Stimulated activated CD4-positive, alpha-beta T cell treated with anti-CD3 and anti-CD28 coated beads, Interleukin-1b, Interleukin-23, amount 100 ng/mL, for 1 hour (primary cell): ENCODE data around the gene TMEM244.
"Not testable (repeated sequence)": the region's sequence is repeated elsewhere in the genome, so short reads cannot be mapped to it uniquely, and the experiment has no call there.

Source experiments
- DNase-seq, 2 donors: peaks; one replicate each; pipeline ENCODE4 v3.0.0-alpha.2; 2020; ENCODE audit warnings: low read depth in 2 of 2

The TMEM244 gene, protein sequence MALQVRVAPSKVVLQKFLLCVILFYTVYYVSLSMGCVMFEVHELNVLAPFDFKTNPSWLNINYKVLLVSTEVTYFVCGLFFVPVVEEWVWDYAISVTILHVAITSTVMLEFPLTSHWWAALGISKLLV

GRCh38 chr6:129860908-129861665 is at the start of gene TMEM244:
TSS of gene TMEM244 (minus strand) at chr6:129861315. CDS start at chr6:129861188, 127 bp downstream.
- no peak for DNase-seq

GRCh38 chr6:129908858-129909257 is 47.7 kb upstream of the TMEM244 start:
- no peak for DNase-seq

- DNase-seq, result no peak
Observed at GRCh38 chr6:129908356-129908755, 47.2 kb upstream of the TMEM244 start.

DNA sequence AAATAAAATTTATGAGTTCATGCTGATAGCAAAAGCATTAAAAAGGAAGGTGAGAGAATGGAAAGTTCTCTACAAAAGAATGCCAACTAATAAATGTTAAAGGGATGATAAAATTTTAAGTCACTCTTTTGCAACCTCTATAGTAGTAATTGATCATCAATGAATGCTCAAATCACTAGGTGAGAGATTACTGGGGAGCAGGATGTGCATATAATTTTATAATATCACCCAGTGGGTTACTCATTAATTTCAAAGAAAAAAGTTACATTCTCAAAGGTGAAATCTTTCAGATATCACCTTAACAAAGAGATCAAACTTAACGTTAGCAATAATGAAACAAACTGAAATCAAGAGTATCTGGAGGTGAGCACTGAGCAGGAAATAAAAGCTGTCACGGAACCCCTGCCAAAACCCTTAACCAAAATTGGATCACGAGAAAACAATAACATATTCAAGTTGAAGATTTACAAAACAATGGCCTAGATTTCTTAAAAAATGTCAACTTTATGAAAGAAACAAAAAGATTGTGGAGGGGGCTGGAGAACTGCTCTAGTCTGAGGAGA is 45.5 kb upstream of the TMEM244 start:
- no peak for DNase-seq

DNA sequence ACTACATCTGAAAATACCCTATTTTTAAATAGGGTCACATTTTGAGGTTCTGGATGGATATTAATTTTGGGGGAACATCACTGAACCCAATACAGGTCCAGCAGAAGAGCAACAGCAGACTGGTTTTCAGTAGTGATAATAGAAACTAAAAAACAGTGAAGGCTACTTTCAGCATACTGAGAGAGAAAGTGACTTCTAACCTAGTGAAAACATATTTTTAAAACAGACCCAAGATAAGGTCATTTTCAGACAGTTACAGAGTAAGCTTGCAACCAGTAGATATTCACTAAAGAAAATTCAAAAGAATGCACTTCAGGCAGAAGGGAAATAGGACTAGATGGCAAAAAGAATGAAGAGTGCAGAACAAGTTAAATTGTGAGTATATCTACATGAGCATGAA is 42.0 kb upstream of the TMEM244 start:
- DNase-seq, result no peak

DNA sequence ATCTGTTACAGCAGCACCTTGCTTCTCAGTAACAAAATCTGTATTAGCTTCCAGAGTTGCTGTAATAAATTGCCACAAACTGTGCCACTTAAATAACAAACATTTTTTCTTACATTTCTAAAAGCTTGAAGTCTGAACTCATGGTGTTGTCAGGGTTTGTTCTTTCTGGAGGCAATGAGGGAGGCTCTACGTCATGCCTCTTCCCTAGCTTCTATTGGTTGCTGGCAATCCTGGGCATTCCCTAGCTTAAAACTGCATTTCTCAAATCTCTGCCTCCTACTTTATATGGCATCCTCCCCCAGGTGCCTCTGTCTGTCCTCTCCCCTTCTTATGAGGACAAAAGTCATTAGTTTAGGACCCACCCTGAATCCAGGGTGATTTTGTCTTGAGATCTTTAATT is 41.6 kb upstream of the TMEM244 start:
- no peak for DNase-seq

GRCh38 chr6:129901910-129902309 is 40.8 kb upstream of the TMEM244 start:
- DNase-seq, result no peak

GRCh38 chr6:129895692-129896091 is 34.6 kb upstream of the TMEM244 start:
- no peak for DNase-seq

DNA sequence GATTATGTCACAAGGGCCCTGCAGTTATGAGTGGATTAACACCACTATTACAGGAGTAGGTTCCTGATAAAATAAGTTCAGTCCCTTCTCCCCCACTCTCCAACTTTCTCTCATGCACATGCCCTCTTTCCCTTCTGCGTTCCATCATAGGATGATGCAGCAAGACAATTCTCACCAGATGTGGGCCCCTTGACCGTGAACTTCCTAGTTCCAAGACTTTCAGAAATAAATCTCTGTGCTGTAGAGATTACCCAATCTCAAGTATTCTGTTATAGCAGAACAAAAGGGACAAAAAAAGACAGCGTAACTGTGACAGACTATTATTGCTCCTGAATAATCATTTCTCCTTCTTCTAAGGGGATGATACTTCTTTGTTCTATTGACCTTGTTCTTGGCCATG is 33.8 kb upstream of the TMEM244 start:
- DNase-seq, result no peak

- no peak for DNase-seq
Observed at GRCh38 chr6:129893640-129894039, 32.5 kb upstream of the TMEM244 start.

- DNase-seq, result no peak
Observed at GRCh38 chr6:129890701-129891100, 29.6 kb upstream of the TMEM244 start.

DNA sequence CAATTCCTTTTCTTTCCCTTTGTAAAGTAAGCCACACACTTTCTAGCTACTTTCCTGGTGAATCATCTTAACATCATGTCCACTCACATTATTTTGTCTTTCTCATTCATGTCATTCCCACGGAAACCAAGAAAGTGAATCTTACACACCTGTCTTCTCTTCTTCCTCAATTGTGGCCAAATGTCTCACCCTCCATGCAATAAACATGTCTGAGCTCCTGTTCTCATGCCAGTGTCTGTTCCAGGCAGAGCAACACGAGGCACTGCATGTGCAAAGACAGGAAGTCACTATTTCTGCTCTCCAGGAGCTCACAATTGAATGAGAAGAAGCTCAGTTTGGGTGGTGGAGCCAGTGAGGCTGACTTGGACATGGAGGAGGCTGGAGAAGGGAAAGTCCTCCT is 29.0 kb upstream of the TMEM244 start:
- DNase-seq, result no peak

GRCh38 chr6:129889580-129889979 is 28.5 kb upstream of the TMEM244 start:
- no peak for DNase-seq

- DNase-seq, result no peak
Observed at GRCh38 chr6:129886401-129887155, 25.5 kb upstream of the TMEM244 start.

DNA sequence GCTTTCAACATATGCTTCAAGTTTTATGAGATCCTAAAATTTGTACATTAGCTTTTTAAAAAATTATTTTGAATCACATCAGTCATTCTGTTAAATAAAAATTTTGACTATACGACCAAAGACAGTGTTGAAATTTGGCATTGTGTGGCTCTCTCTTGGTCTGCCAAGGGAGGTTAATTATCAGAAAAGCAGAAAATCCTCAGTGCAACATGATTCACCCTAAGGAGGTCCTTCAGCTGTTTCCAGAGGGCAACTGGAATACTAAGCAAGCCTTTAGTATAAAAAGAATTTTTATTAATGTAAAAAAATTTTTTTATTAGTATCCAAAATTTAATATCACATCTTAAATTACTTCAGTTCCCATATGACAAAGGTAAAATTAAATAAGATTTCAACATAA is 23.1 kb upstream of the TMEM244 start:
- no peak for DNase-seq

DNA sequence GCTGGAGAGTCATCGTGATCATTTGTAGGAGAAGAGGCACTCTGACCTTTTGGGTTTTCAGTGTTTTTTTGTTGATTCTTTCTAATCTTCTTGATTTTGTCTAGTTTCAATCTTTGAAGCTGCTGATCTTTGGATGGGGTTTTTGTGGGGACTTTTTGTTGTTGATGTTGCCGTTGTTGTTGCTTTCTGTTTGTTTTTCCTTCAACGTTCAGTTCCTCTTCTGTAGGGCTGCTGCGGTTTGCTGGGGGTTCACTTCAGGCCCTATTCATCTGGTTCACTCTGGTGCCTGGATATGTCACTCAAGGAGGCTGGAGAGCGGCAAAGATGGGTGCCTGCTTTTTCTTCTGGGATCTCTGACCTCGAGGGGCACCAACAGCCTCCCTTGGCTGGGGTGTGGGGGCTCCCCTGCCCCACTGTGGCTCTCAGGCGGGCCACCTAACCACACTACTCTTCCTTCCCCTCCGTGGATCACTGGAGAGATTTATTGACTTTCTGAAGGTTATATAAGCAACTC is 21.5 kb upstream of the TMEM244 start:
- no peak for DNase-seq

GRCh38 chr6:129877894-129878293 is 16.8 kb upstream of the TMEM244 start:
- not testable (repeated sequence) for DNase-seq

DNA sequence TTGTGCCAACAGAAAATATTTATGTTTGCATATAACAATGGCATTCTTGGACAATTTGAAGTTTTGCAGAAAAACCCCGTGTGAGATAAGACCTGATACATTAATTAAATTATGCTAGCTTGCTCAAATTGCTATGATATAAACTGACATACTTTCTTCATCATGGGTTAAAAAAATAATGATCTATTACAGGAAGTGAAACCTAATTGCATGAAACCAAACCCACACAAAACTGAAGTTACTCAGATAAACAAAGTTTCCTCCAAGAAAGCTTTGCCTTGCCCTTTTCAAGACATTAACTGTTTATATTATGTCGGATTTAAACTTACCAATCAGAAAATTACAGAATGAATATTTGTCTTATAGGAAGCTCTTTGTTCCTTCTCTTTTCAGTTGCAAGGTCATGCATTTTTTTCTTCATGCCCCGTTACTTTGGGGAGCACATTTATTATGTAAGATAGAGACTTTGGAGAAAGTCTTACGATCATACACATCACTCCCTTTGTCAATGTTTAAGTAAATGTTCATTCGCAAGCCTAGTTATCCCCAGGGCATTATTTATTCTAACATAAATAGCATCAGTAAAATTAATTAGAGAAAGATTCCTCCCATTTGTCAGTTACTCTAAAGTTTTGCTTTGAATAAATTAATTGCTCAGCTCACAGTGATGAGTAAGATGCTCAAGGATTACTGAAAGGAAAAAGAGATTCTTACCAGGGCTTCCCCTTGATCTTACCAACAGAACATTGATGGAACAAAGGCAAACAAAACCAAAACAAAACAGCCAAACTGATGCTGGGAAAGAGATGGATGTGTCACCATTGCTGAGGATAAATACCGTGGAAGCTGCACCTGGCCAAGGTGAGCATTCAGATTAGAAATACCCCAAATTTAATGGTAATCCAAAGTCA is 14.8 kb upstream of the TMEM244 start:
- no peak for DNase-seq

DNA sequence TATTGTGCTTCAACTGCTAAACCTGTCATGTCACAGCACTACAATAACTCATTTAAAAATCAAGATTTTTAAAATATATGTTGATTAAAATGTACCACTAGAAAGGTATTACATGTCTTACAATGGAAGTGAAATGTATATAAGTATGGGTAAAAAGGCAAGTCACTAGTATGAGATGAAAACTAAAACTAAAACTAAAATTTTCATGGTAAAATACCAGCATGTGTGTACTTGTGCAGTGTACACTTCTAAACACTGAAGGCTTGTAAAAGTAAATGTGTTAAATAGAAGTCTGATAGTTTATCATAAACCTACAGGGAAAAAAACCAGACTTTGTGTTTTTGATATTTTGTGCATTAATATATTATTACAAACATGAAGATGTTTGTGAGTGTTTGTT is 13.7 kb upstream of the TMEM244 start:
- no peak for DNase-seq

DNA sequence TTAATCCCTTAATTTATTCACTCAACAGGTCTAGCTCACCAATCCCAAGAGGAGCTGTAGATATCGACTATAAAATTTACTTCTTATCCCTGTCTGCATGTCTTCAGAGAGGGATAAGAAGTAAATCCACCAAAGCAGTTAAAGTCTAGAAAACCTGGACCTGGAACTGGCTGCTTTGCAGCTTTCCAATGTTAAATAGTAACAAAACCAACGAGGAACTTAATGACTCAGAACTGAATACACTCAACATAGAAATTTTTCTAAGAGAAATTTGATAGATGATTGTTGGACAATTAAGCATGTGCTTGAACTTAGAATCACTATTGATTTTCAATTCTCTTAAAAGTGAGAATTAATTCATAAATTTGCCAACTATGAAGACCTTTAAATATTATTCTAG is 11.5 kb upstream of the TMEM244 start:
- no peak for DNase-seq

- no peak for DNase-seq
Observed at GRCh38 chr6:129871221-129871620, 10.1 kb upstream of the TMEM244 start.
